Astrocyte (in vitro differentiated cells and primary cell): ENCODE data around the gene APMAP.

Experiments
- CTCF ChIP-seq: IDR thresholded peaks from 2 replicates; pipeline ENCODE4 v1.5.1; 2011; ENCODE audit warnings: low read depth, mild to moderate bottlenecking, inconsistent platforms, low read length, moderate library complexity; ENCODE audit not compliant: insufficient read depth
- EZH2 ChIP-seq: IDR thresholded peaks from 2 replicates; pipeline ENCODE4 v1.6.1; 2012; ENCODE audit warnings: mild to moderate bottlenecking, low read length, inconsistent platforms; ENCODE audit not compliant: insufficient read depth

GRCh38 chr20:25021336-25021735 is 28.8 kb upstream of the APMAP start:
- TF ChIP-seq CTCF (no peak), EZH2 (no peak)
